HG02885 (cell line): ENCODE results near the gene KRTAP4-8.
"Not testable (repeated sequence)": the region's sequence is repeated elsewhere in the genome, so short reads cannot be mapped to it uniquely, and the experiment has no call there.

Experiments used
- ATAC-seq: cut with Tn5 transposase; IDR thresholded peaks from one replicate; pipeline ENCODE4 v1.9.1; 2021; ENCODE audit warnings: mild to moderate bottlenecking; ENCODE audit not compliant: unreplicated experiment, poor library complexity

KRTAP4-8 gene

GRCh38 chr17:41111151-41111885 lies 13.4 kb upstream of the KRTAP4-8 start:
- no peak for ATAC-seq

- not testable (repeated sequence) for ATAC-seq
Measured at GRCh38 chr17:41108728-41109386, 10.9 kb upstream of the KRTAP4-8 start.

GRCh38 chr17:41107941-41108450 lies 10.1 kb upstream of the KRTAP4-8 start:
- no peak for ATAC-seq

- not testable (repeated sequence) for ATAC-seq
Measured at GRCh38 chr17:41105347-41105746, 7.4 kb upstream of the KRTAP4-8 start, which contains the start of gene KRTAP4-9. TSS of gene KRTAP4-9 (plus strand) at chr17:41105389. CDS start at chr17:41105389, 0 bp downstream.

GRCh38 chr17:41104386-41105038 lies 6.6 kb upstream of the KRTAP4-8 start:
- ATAC-seq, result not testable (repeated sequence)

GRCh38 chr17:41103896-41104295 lies 6.0 kb upstream of the KRTAP4-8 start:
- no peak for ATAC-seq

- ATAC-seq, result no peak
Measured at GRCh38 chr17:41101586-41102259, 3.8 kb upstream of the KRTAP4-8 start, which contains the start of gene KRTAP4-16. TSS of gene KRTAP4-16 (minus strand) at chr17:41102209. CDS start at chr17:41102209, 0 bp downstream.

GRCh38 chr17:41099682-41100480 lies 1.9 kb upstream of the KRTAP4-8 start:
- ATAC-seq, result not testable (repeated sequence)

- no peak for ATAC-seq
Measured at GRCh38 chr17:41098481-41098880, 539 bp upstream of the KRTAP4-8 start.

GRCh38 chr17:41096055-41096454 lies 1.9 kb downstream of the KRTAP4-8 start:
- no peak for ATAC-seq

GRCh38 chr17:41088760-41089352 lies 9.1 kb downstream of the KRTAP4-8 start:
- not testable (repeated sequence) for ATAC-seq

GRCh38 chr17:41084100-41084856 lies 13.7 kb downstream of the KRTAP4-8 start, which contains the start of gene KRTAP4-7:
TSS of gene KRTAP4-7 (plus strand) at chr17:41084150. CDS start at chr17:41084207, 57 bp downstream.
- not testable (repeated sequence) for ATAC-seq

GRCh38 chr17:41083427-41083826 lies 14.5 kb downstream of the KRTAP4-8 start:
- ATAC-seq, result not testable (repeated sequence)

- ATAC-seq, result no peak
Measured at GRCh38 chr17:41082626-41083025, 15.3 kb downstream of the KRTAP4-8 start.

GRCh38 chr17:41076788-41077187 lies 21.2 kb downstream of the KRTAP4-8 start:
- no peak for ATAC-seq

GRCh38 chr17:41073676-41074075 lies 24.3 kb downstream of the KRTAP4-8 start:
- no peak for ATAC-seq

- no peak for ATAC-seq
Measured at GRCh38 chr17:41071606-41072360, 26.2 kb downstream of the KRTAP4-8 start.
